ENCODE results near the gene ADCY2.

DNA sequence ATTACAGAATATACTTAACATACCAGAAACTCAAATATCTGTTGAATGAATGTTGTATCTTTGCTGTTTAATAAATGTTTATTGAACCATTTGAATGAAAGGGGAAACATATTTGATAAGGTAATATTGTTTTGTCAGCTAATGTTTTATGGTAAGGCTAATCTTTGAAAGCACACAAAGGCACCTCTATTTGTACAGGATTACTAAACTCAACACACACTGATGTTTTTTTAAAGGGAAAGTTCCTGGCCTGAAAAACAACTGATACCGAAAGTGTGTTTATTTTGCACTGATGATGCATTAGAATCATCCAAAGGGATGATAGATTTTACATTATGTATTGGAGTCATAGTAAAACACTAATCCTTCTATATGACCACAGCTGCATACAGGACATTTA lies 82.5 kb downstream of the ADCY2 start:
- TF ChIP-seq POLR2A (IDR thresholded peaks at IDR 0.05; ENCODE audit: low read depth, low read length) (no peak), TAF1 (IDR thresholded peaks at IDR 0.05; ENCODE audit: borderline replicate concordance, low read depth, low read length) (no peak)

Data from GM12892 (cell line).